Subcutaneous adipose tissue (tissue), 4 donors: ENCODE data around the gene GSAP. TPM values are rescaled to one million over a fixed set of nuclear protein-coding genes. Genes with fewer than 3 reads are reported as not detected.

Experiments used
- total RNA-seq, 4 donors: library from RNA; depleted of rRNA; stranded (reverse); fragments of >200 nt; gene quantifications; one replicate each; pipeline ENCODE4 v1.1.0, GENCODE V29; 2016
- TF ChIP-seq, protein P1 (sequence below): fragments of 450-650 bp; IDR thresholded peaks from one replicate; pipeline ENCODE4 v1.5.1; 2016; ENCODE audit warnings: low read depth, mild to moderate bottlenecking, control low read depth, antibody characterized with exemption, moderate library complexity

The GSAP gene
- total RNA-seq, 4 donors from 2014 or later = 29.6 to 50.1 (median 40.9) TPM

DNA sequence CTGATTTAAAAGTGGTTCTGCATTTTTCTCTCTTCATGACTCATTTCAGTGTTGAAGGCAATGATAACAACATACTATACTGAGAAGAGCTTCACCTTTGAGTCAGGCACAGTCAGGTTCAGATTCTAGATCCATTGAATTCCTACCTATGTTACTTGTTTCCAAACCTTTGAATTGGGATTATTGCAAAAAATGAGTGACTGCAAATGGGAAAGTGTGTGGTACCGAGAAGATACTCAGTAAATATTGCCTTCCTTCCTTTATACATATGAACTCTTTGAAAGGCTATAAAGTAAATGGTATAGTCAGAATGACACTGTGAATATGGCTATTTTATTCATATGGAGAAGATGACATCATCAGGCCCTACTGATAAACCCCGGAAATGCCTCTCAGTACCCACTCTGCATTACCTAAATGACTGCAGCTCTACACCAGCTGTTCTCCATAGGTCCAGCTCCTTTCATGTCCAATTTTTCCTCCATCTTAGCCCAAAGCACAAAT is 149.8 kb downstream of the GSAP start:
- TF ChIP-seq, protein P1, sequence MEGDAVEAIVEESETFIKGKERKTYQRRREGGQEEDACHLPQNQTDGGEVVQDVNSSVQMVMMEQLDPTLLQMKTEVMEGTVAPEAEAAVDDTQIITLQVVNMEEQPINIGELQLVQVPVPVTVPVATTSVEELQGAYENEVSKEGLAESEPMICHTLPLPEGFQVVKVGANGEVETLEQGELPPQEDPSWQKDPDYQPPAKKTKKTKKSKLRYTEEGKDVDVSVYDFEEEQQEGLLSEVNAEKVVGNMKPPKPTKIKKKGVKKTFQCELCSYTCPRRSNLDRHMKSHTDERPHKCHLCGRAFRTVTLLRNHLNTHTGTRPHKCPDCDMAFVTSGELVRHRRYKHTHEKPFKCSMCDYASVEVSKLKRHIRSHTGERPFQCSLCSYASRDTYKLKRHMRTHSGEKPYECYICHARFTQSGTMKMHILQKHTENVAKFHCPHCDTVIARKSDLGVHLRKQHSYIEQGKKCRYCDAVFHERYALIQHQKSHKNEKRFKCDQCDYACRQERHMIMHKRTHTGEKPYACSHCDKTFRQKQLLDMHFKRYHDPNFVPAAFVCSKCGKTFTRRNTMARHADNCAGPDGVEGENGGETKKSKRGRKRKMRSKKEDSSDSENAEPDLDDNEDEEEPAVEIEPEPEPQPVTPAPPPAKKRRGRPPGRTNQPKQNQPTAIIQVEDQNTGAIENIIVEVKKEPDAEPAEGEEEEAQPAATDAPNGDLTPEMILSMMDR = no peak

GRCh38 chr7:77265666-77266065 is 150.5 kb downstream of the GSAP start:
- TF ChIP-seq, protein P1 = no peak

DNA sequence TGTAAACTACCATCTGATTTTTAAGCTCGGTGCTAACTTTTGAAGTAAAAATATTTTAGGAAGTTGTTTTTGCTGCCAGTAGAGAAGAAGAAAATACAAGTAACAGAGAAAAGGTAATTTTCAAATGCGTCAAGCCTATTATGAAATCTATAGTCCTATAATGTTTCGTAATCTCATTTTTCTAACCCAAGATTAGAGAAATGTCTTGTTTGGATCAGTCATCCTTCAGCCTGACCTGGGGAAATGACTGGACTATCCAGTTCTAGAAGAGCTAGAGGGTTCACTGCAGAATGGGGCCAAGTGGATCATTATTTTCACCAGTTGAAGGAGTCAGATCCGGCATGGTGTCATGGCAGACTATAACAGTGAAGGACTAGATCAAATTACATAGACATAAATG is 153.8 kb downstream of the GSAP start:
- TF ChIP-seq, protein P1 = no peak

Other genes with a start within 250 kb of the GSAP start
- gene FGL2, start 216.5 kb downstream of the GSAP start, total RNA-seq = 10 to 100 TPM; 38.1 to 62.6 (median 51.3) TPM
- gene PTPN12, start 120.9 kb upstream of the GSAP start, total RNA-seq = 100 to 1,000 TPM; 147 to 243 (median 188) TPM